ENCODE results near the gene ADAM12. TPM values are rescaled to one million over a fixed set of nuclear protein-coding genes. Genes with fewer than 3 reads are reported as not detected.

The ADAM12 gene
- total and polyA plus RNA-seq, 2 donors (not counting 1 experiment from before 2014, with no cell fraction given): 21.0 to 56.9 TPM

GRCh38 chr10:126341491-126341890, 46.8 kb downstream of the ADAM12 start:
- no peak overlapping the region for H2AFZ ChIP-seq (ENCODE audit: low read length)
- no peaks in the 10 kb centered on the region for H3K36me3 ChIP-seq (ENCODE audit: control insufficient read depth, insufficient read depth, low read length)
- H3K9ac ChIP-seq (ENCODE audit: insufficient read depth, low read length): no peak overlapping the region
- no peaks in the 10 kb centered on the region for H3K4me1 ChIP-seq (ENCODE audit: control insufficient read depth, extremely low read depth, insufficient read depth, low read length)
- no peaks in the 10 kb centered on the region for H4K20me1 ChIP-seq (ENCODE audit: control insufficient read depth, extremely low read depth, insufficient read depth, low read length)
- H3K79me2 ChIP-seq (ENCODE audit: control insufficient read depth, insufficient read depth, low read length): no peaks in the 10 kb centered on the region
- no peaks in the 10 kb centered on the region for H3K9me3 ChIP-seq (ENCODE audit: control insufficient read depth, insufficient read depth, low read depth, low read length)
- H3K27me3 ChIP-seq (ENCODE audit: control insufficient read depth, insufficient read depth, low read length): no peaks in the 10 kb centered on the region
- no peak overlapping the region for H3K4me3 ChIP-seq (replicated peaks in 1 of 4; ENCODE audit: control extremely low read depth in 1 of 4, insufficient read depth in 1 of 4, low read depth in 3 of 4, low read length in 4 of 4)
- DNase-seq (ENCODE audit: low read depth in 2 of 2): no peak
- H3K27ac ChIP-seq (ENCODE audit: insufficient read depth, low read length): no peak overlapping the region
- no peak overlapping the region for H3K4me2 ChIP-seq (ENCODE audit: extremely low read depth, insufficient read depth, low read length)
- TF ChIP-seq CTCF (conservative IDR thresholded peaks at IDR 0.05 in 1 of 2, IDR thresholded peaks at IDR 0.05 in 1 of 2; ENCODE audit: low read depth in 1 of 2, low read length in 2 of 2) (no peak), EZH2 (IDR thresholded peaks at IDR 0.05; ENCODE audit: low read length, missing control alignments) (no peak)

GRCh38 chr10:126337251-126337810, 50.9 kb downstream of the ADAM12 start:
- Histone ChIP-seq H2AFZ (ENCODE audit: low read length) (no peak overlapping the region), H4K20me1 (ENCODE audit: control insufficient read depth, extremely low read depth, insufficient read depth, low read length) (no peaks in the 10 kb centered on the region), H3K9ac (ENCODE audit: insufficient read depth, low read length) (no peak overlapping the region), H3K9me3 (ENCODE audit: control insufficient read depth, insufficient read depth, low read depth, low read length) (no peaks in the 10 kb centered on the region), H3K4me1 (ENCODE audit: control insufficient read depth, extremely low read depth, insufficient read depth, low read length) (no peaks in the 10 kb centered on the region), H3K4me3 (replicated peaks in 1 of 4; ENCODE audit: control extremely low read depth in 1 of 4, insufficient read depth in 1 of 4, low read depth in 3 of 4, low read length in 4 of 4) (no peak overlapping the region), H3K27me3 (ENCODE audit: control insufficient read depth, insufficient read depth, low read length) (no peaks in the 10 kb centered on the region), H3K27ac (ENCODE audit: insufficient read depth, low read length) (no peak overlapping the region), H3K79me2 (ENCODE audit: control insufficient read depth, insufficient read depth, low read length) (no peaks in the 10 kb centered on the region), H3K4me2 (ENCODE audit: extremely low read depth, insufficient read depth, low read length) (no peak overlapping the region), H3K36me3 (ENCODE audit: control insufficient read depth, insufficient read depth, low read length) (no peaks in the 10 kb centered on the region)
- DNase-seq (ENCODE audit: low read depth in 2 of 2): no peak
- TF ChIP-seq CTCF (conservative IDR thresholded peaks at IDR 0.05 in 1 of 2, IDR thresholded peaks at IDR 0.05 in 1 of 2; ENCODE audit: low read depth in 1 of 2, low read length in 2 of 2) (no peak), EZH2 (IDR thresholded peaks at IDR 0.05; ENCODE audit: low read length, missing control alignments) (no peak)

GRCh38 chr10:126336801-126337200, 51.5 kb downstream of the ADAM12 start:
- H3K9me3 ChIP-seq (ENCODE audit: control insufficient read depth, insufficient read depth, low read depth, low read length): no peaks in the 10 kb centered on the region
- DNase-seq (ENCODE audit: low read depth in 2 of 2): peak in 1 of 2 donors; percentile 86
- no peak overlapping the region for H3K9ac ChIP-seq (ENCODE audit: insufficient read depth, low read length)
- no peaks in the 10 kb centered on the region for H3K36me3 ChIP-seq (ENCODE audit: control insufficient read depth, insufficient read depth, low read length)
- H3K27me3 ChIP-seq (ENCODE audit: control insufficient read depth, insufficient read depth, low read length): no peaks in the 10 kb centered on the region
- H3K27ac ChIP-seq (ENCODE audit: insufficient read depth, low read length): no peak overlapping the region
- H3K4me1 ChIP-seq (ENCODE audit: control insufficient read depth, extremely low read depth, insufficient read depth, low read length): no peaks in the 10 kb centered on the region
- H2AFZ ChIP-seq (ENCODE audit: low read length): no peak overlapping the region
- no peak overlapping the region for H3K4me2 ChIP-seq (ENCODE audit: extremely low read depth, insufficient read depth, low read length)
- no peaks in the 10 kb centered on the region for H3K79me2 ChIP-seq (ENCODE audit: control insufficient read depth, insufficient read depth, low read length)
- H3K4me3 ChIP-seq (replicated peaks in 1 of 4; ENCODE audit: control extremely low read depth in 1 of 4, insufficient read depth in 1 of 4, low read depth in 3 of 4, low read length in 4 of 4): no peak overlapping the region
- no peak for TF ChIP-seq EZH2 (IDR thresholded peaks at IDR 0.05; ENCODE audit: low read length, missing control alignments)
- no peak for TF ChIP-seq CTCF (conservative IDR thresholded peaks at IDR 0.05 in 1 of 2, IDR thresholded peaks at IDR 0.05 in 1 of 2; ENCODE audit: low read depth in 1 of 2, low read length in 2 of 2)
- H4K20me1 ChIP-seq (ENCODE audit: control insufficient read depth, extremely low read depth, insufficient read depth, low read length): no peaks in the 10 kb centered on the region

Data from fibroblast of lung (primary cell).